HG03139 (cell line): ENCODE measurements around the gene COX7B2.

Source experiments
- ATAC-seq: cut with Tn5 transposase; IDR thresholded peaks from one replicate; pipeline ENCODE4 v1.9.1; 2021; ENCODE audit not compliant: unreplicated experiment

COX7B2 gene

DNA sequence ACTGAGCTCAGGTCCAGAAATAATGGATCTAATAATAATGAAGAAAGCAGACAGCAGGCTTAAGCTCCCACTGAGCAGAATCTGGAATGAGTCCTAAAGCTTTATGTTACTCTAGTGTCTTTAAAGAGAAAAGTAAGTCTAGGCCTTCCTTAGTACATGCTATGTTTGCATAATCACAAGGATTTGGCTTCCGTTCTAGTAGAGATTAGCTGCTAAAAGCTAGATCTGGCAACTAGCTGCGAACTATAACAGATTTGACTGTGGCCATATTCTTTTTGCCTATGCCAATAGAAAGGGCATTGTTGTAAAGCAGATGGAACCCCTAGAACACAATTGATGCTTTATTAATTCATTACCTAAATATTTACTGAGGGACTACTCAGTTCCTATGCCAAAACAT is 19.0 kb downstream of the COX7B2 start:
- no peak for ATAC-seq

DNA sequence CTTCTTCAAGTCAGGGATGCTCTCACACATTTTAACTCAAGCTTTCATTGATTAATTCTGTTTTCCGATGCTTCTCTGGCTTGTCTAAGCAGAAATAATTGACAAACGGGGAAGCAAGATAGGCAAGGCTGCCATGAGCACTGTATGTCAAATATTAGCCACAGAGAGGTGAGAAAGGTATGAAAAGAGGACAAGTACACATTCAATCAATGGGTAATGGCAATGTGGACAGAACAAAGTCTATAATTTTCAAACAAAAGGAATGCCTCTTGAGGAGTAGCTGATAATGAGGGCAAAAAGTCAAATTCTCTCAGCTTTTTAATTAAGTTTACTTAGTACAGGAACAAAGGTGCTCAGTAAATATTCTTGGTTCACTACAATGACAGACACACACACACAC is 19.6 kb downstream of the COX7B2 start:
- ATAC-seq = no peak

DNA sequence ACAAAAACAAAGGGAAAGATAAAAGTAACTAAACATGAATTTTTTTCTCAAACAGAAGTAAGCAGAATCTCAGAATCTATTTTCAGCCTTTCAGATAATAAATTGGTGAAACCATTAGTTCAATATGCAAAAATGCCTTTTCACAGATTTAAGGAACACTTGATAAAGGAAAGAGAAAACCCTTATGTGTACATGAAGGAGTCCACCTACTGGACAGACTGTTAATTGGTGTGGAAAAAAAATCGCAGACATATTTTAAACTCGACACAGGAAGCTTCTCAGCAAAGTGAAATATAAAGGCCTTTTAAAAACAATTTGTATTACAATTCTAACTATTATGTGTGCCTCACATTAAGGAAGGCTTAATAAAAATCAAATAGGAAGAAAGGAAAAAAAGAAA is 22.3 kb downstream of the COX7B2 start:
- ATAC-seq = no peak

DNA sequence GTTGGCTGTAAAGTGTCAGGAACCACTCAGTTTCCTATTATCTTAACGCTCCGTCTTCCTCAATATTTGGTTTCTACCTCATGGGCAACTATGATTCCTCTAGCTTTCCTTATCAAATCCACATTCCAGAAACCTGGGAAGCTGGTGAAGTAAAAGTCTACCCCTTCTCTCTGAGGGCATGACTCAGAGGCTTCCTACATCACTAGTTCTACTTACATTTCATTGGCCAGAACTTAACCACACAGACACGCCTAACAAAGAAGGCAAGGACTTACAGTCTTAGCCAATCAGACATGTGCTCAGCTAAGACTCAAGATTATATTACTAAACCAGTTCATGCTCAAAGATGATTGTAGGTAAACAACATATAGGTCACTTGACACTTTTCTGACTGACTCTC is 30.4 kb downstream of the COX7B2 start:
- no peak for ATAC-seq

DNA sequence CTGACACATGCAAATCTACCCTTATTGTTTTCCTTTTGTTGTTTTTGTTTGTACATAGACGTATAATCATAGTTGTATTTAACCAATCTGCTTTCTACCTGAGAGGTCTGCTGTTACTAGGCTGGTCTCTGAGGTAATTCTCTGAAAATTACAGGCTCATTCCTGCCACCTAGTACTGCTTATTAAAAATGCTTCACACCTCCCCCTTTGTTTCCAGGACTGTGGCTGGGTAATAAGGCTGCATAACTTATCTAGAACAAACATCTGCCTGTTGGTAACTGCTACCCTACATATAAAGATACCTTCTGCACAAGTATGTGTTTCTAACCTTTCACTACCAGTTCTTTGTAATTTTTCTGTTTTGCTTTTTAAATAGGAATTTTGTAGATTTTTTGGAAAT is 34.2 kb downstream of the COX7B2 start:
- no peak for ATAC-seq

DNA sequence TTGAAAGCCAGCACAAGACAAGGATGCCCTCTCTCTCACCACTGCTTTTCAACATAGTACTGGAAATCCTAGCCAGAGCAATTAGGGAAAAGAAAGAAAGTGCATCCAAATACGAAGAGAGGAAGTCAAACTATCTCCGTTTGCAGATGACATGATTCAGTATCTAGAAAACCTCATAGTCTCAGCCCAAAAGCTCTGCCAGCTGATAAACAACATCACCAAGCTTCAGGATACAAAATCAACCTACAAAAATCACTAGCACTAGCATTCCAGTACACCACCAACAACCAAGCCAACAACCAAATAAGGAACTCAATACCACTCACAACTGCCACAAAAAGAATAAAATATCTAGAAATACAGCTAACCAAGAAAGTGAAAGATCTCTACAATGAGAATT is 38.6 kb downstream of the COX7B2 start:
- ATAC-seq = no peak

DNA sequence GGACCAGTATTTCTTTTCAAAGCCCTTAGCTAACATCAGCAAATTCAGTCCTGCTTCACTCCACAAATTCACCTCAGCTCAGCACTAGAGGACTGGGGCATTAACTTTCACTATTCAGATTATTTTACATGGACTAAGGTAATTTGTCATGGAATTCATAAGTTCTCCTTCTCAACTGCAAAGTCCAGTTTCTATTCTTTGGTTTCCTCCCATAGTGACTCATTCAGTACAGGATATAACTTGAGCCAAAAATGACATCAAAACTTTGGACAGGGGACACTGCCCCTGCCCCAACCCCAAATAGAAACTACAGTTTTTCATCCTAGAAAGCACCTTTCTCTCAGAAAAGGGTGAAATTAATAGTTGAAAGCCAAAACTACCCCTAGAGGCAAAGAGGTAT is 52.7 kb downstream of the COX7B2 start:
- ATAC-seq = no peak

DNA sequence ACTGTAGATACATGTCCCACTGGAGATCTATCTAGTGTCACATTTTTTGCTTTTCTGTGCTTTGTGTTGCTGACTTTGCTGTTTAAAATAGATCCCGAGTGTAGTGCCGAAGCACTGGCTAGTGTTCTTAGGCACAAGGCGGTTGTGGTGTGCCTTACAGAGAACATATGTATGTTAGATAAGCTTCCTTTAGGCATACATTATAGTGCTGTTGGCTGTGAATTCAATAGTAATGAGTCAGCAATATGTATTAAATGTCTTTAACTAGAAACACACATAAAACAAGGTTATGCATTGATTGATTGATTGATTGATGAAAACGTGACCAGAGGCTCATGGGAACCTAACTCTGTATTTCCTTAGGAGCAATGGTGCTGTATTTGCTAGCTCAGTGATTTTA is 56.2 kb downstream of the COX7B2 start:
- no peak for ATAC-seq

DNA sequence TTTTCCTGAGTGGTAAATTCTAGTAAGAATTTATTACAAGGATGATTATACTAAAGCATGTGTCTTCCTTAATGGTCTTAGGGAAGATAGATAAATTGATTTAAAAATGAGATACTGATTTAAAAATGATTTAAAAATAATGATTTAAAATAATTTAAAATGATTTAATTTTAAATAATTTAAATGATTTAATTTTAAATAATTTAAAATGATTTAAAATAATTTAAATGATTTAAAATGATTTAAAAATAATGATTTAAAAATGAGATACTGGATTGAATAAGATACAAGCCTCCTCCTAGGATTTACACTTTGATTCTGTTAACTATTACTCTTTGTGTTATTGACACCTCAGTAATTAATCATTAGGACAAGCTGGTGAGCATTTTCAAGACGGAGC is 59.0 kb downstream of the COX7B2 start:
- no peak for ATAC-seq

DNA sequence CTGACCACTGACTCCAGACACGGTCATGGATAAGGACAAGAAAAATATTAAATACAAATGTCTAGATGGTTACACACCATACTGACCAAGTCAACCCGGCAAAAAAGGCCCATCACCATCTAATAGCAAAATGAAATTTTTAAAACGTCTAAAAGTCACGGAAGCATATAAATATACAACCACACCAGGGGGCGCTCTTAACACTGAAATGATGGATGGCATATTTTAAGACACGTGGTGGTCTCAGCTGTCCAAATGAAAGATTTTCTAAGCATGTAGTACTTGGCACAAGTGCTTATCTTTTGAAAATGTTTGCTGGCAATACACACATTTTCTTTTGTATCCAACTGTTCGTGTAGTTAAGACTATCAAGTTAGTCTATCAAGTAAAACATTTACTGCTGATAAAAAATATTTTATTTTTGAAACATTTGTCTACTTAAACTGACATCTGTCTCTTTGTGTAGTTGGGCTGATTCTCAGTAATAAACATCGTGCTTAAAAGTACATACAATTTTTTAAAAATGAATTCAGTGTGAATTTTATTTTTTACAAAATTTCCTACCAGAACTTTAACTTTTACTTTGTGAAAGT is 64.6 kb downstream of the COX7B2 start:
- no peak for ATAC-seq

DNA sequence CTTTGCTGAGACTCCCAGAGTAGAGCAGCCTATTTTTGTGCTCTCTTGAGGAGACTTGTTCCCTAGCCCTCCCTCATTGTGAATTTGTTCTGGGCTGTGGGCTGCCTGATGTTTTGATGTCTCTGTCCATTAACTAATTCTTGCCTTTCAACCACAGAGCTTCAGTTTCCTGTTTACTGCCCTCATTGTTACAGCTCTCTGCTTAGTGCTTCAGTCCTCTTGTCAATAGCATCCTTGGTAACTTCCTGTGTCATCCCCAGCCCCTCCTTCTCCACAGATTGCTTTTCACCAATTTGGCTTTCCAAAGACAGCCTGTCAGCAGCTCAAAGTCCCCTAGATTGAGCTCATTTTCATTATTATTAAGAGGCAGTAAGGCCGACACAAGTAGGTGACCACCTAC is 69.9 kb downstream of the COX7B2 start:
- no peak for ATAC-seq

DNA sequence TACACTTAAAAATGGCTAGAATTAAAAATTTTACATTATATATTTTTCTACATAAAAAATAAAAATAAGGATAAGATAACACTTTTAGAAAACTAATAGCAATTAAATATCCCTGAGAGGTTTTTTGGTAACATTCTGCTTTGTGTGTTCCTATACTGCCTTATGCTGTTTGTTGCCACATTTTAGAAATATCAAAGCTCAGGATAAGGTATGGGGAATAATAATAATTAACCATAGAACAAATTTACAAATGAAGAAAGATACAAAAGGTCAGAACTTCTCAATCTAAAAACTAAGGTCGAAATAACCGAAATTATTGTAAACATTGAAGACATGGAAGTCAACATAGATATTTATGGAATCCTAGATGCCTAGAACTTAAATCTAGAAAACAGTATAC is 71.4 kb downstream of the COX7B2 start:
- no peak for ATAC-seq

DNA sequence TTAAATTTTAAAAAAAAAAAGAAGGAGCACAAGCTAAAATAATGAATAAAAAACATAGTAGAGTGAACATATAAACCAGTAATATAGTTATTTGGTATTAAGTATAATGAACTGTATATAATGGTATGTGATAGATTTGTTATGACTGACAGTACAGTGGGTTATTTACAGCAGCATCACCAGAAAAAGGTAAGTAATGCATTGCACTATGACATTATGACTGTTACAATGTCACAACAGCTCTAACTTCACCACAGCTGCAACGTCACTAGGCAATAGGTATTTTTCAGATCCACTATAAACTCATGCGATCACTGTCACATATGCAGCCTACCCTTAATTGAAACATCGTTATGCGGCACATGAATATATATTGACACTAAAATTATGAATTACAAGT is 72.5 kb downstream of the COX7B2 start:
- no peak for ATAC-seq

DNA sequence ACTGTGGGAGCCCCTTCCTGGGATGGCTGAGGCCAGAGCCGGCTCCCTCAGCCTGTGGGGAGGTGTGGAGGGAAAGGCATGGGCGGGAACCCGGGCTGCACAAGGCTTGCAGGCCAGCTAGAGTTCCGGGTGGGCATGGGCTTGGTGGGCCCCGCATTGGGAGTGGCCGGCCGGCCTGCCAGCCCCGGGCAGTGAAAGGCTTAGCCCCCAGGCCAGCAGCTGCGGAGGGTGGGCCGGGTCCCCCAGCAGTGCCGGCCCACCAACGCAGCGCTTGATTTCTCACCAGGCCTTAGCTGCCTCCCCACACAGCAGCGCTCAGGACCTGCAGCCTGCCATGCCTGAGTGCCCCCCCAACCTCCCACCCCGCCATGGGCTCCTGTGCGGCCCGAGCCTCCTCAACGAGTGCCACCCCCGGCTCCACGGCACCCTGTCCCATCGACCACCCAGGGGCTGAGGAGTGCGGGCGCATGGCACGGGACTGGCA is 78.0 kb downstream of the COX7B2 start:
- ATAC-seq = no peak

DNA sequence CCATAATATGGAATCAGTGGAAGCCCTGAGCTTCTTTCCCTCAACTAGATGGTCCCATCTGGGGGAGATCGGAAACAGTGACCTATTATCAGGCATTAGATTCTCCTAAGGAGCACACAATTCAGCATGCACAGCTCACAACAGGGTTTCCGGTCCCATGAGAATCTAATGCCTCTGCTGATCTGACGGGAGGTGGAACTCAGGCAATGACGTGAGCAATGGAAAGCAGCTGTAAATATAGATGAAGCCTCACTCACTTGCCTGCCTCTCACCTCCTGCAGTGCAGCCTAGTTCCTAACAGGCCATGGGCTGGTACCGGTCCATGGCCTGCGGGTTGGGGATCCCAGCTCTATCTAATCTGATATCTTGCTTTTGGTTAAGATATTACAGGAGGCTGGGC is 88.9 kb downstream of the COX7B2 start:
- ATAC-seq = no peak

DNA sequence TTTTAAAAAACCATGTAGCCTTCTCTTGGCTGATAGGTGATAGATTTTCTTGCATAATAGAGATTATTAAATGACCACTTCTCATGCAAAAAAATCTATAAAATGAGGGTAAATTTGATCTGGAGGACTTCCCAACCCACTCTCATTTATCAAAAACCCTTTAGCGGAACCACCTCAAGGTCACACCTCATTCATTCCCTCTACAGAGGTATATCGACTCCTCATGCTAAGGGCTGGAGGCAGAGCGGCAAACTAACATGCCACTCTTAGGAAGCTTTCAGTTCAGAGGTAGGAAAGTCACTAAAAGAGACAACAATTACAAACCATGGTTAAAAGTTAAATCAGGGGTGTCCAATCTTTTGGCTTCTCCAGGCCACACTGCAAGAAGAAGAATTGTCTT is 90.0 kb downstream of the COX7B2 start:
- ATAC-seq = no peak

DNA sequence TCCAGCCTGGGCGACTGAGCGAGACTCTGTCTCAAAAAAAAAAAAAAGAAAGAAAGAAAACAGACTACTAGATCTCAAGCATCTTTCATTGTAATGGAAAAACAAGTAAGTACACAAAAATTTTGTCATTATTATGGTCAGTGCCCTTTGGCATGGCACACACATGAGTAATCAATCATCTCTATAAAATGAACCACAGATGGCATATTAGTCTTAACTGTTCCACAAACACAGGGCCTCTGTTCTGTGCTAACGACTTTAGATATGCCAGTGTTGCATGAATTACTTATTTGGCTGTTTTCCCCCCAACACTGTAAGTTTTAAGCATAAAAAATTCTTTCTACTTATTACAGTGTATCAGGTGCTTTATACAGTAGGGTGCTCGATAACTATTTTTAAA is 90.4 kb downstream of the COX7B2 start:
- ATAC-seq = no peak

DNA sequence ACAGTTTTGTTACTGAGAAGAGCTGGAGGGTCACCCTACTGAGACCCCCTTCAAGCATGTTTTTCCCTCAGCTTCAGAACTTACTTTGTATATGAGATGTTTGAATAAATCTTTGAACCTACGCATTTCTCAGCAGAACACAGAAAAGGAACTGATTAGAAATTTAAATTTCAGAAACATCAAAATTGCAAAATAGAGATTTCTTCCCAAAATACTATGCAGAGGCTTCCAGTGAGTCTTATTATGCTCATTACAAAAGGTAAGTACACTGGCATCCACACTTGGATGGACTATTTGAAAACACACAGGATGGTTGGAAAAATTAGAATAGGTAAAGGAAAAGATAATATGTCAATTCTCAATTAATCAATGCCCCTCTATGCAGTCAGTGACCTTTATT is 91.2 kb downstream of the COX7B2 start:
- ATAC-seq = no peak

DNA sequence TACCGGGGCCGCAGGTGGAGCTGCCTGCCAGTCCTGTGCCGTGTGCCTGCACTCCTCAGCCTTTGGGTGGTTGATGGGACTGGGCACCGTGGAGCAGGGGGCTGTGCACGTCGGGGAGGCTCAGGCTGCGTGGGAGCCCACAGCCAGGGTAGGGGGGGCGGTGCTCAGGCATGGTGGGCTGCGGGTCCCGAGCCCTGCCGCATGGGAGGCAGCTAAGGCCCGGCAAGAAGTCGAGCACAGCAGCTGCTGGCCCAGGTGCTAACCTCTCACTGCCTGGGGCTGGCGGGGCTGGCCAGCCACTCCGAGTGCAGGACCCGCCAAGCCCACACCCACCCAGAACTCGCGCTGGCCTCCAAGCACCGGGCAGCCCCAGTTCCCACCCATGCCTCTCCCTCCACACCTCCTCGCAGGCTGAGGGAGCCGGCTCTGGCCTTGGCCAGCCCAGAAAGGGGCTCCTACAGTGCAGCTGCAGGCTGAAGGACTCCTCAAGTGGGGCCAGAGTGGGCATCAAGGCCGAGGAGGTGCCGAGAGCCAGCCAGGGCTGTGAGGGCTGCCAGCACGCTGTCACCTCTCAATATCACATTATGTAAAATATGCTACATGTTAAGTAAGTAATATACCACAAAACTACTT is 104.1 kb downstream of the COX7B2 start:
- no peak for ATAC-seq

DNA sequence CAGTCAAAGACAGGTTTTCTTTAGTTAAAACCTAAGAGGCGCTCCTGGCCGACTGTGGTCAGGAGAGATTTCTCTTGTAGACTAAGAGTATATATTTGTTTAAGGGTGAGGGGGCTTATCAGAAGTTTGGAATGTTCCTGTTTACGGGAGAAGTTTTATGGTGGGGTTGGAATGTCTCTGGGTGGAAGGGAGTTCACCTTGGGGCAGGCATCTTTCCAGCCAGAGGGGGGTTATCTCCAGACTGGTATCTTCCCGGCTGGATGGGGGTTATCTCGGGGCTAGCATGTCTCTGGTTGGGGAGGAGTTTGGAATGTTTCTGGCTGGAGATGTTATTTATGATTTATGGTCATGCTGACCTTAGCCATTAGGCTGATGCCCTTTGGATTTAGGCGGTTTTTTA is 116.0 kb downstream of the COX7B2 start:
- no peak for ATAC-seq

DNA sequence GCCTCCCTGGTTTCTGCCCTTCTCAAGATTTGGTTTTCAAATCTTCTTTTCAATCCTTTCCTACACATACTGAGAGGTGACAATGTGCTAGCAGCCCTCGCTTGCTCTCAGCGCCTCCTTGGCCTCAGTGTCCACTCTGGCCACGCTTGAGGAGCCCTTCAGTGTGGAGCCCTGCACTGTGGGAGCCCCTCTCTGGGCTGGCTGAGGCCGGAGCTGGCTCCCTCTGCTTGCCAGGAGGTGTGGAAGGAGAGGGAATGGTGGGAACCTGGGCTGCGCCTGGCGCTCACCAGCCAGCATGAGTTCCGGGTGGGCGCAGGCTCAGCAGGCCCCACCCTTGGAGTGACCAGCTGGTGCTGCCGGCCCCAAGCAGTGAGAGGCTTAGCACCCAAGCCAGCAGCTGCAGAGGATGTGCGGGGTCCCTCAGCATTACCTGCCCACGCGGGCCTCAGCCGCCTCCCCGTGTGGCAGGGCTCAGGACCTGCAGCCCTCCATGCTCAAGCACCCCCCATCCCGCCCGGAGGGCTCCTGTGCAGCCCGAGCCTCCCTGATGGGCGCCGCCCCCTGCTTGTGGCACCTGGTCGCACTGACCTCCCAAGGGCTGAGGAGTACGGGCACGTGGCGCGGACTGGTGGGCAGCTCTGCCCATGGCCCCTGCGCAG is 127.5 kb downstream of the COX7B2 start:
- no peak for ATAC-seq

DNA sequence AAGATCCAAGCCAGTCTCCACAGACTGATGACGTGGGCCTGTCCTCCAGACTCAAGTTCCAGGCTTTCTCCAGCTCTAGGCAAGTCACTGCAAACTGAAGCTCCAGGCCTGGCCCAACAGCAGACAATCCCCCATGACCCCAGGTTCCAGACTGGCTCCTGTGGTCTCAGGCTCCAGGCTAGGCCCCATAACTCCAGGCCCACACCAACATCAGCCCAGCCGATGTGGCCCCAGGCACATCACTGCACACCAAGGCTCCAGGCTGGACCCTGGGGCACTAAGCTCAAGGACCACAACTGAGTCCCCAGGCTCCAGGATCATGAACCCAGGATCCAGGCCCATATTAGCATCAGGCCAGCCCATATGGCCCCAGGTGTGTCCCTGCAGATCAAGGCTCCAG is 143.6 kb downstream of the COX7B2 start:
- no peak for ATAC-seq

DNA sequence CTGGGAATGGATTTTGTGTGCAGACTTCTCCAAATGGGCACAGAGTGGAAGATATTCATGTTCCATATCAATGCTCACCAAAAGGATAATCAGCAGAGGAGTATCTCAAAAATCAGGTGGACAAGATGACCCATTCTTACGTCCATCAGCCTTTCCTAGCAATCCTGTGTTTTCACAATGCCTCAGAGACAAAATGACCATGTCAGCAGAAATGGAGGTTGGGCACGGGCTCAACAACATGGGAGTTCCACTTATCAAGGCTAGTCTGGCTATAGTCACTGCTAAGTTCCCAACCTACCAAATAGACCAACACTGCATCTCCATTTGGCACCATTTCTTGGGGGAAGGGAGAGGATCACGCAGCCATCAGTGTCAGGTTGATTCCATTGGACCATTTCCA is 179.0 kb downstream of the COX7B2 start:
- no peak for ATAC-seq
